ENCODE measurements around the gene SMIM43.

Gene SMIM43

GRCh38 chr4:121741751-121742150 is 23.2 kb downstream of the SMIM43 start:
- DNase-seq (ENCODE audit: low spot score) (no peak), ATAC-seq (ENCODE audit: low read depth) (no peak)
- Histone ChIP-seq H3K27me3 (ENCODE audit: insufficient read depth, poor library complexity, severe bottlenecking) (no peaks in the 10 kb centered on the region), H3K9me3 (ENCODE audit: severe bottlenecking) (no peaks in the 10 kb centered on the region), H3K4me3 (ENCODE audit: severe bottlenecking) (no peak overlapping the region), H3K27ac (ENCODE audit: poor library complexity, severe bottlenecking) (no peak overlapping the region), H3K36me3 (ENCODE audit: low read depth) (no peaks in the 10 kb centered on the region; the same call in 1 of the 2 replicates), H3K4me1 (ENCODE audit: insufficient read depth, poor library complexity, severe bottlenecking) (no peaks in the 10 kb centered on the region)
- TF ChIP-seq CTCF (IDR thresholded peaks at IDR 0.05; ENCODE audit: poor library complexity, severe bottlenecking) = no peak

- H3K4me1 ChIP-seq (ENCODE audit: insufficient read depth, poor library complexity, severe bottlenecking) = no peaks in the 10 kb centered on the region
- no peaks in the 10 kb centered on the region for H3K9me3 ChIP-seq (ENCODE audit: severe bottlenecking)
- no peaks in the 10 kb centered on the region; the same call in 1 of the 2 replicates for H3K36me3 ChIP-seq (ENCODE audit: low read depth)
- no peak overlapping the region for H3K4me3 ChIP-seq (ENCODE audit: severe bottlenecking)
- no peak for TF ChIP-seq CTCF (IDR thresholded peaks at IDR 0.05; ENCODE audit: poor library complexity, severe bottlenecking)
- no peak for DNase-seq (ENCODE audit: low spot score)
- no peak for ATAC-seq (ENCODE audit: low read depth)
- H3K27me3 ChIP-seq (ENCODE audit: insufficient read depth, poor library complexity, severe bottlenecking) = no peaks in the 10 kb centered on the region
- H3K27ac ChIP-seq (ENCODE audit: poor library complexity, severe bottlenecking) = no peak overlapping the region
These were observed 24.1 kb downstream of the SMIM43 start for GRCh38 chr4:121740796-121741409.

GRCh38 chr4:121739575-121739974 is 25.4 kb downstream of the SMIM43 start:
- DNase-seq (ENCODE audit: low spot score) = no peak
- no peak overlapping the region for H3K4me3 ChIP-seq (ENCODE audit: severe bottlenecking)
- H3K36me3 ChIP-seq (ENCODE audit: low read depth) = no peaks in the 10 kb centered on the region; the same call in 1 of the 2 replicates
- no peaks in the 10 kb centered on the region for H3K27me3 ChIP-seq (ENCODE audit: insufficient read depth, poor library complexity, severe bottlenecking)
- ATAC-seq (ENCODE audit: low read depth) = no peak
- TF ChIP-seq CTCF (IDR thresholded peaks at IDR 0.05; ENCODE audit: poor library complexity, severe bottlenecking) = no peak
- no peak overlapping the region for H3K27ac ChIP-seq (ENCODE audit: poor library complexity, severe bottlenecking)
- H3K4me1 ChIP-seq (ENCODE audit: insufficient read depth, poor library complexity, severe bottlenecking) = no peaks in the 10 kb centered on the region
- no peaks in the 10 kb centered on the region for H3K9me3 ChIP-seq (ENCODE audit: severe bottlenecking)

GRCh38 chr4:121738780-121739535 is 26.0 kb downstream of the SMIM43 start:
- Histone ChIP-seq H3K4me1 (ENCODE audit: insufficient read depth, poor library complexity, severe bottlenecking) (no peaks in the 10 kb centered on the region), H3K27ac (ENCODE audit: poor library complexity, severe bottlenecking) (no peak overlapping the region), H3K4me3 (ENCODE audit: severe bottlenecking) (no peak overlapping the region), H3K9me3 (ENCODE audit: severe bottlenecking) (no peaks in the 10 kb centered on the region), H3K36me3 (ENCODE audit: low read depth) (no peaks in the 10 kb centered on the region; the same call in 1 of the 2 replicates), H3K27me3 (ENCODE audit: insufficient read depth, poor library complexity, severe bottlenecking) (no peaks in the 10 kb centered on the region)
- TF ChIP-seq CTCF (IDR thresholded peaks at IDR 0.05; ENCODE audit: poor library complexity, severe bottlenecking) = no peak
- ATAC-seq (ENCODE audit: low read depth) (no peak), DNase-seq (ENCODE audit: low spot score) (no peak)

Measured in RWPE2 (cell line).